ENCODE measurements around the gene DISP3.

DNA sequence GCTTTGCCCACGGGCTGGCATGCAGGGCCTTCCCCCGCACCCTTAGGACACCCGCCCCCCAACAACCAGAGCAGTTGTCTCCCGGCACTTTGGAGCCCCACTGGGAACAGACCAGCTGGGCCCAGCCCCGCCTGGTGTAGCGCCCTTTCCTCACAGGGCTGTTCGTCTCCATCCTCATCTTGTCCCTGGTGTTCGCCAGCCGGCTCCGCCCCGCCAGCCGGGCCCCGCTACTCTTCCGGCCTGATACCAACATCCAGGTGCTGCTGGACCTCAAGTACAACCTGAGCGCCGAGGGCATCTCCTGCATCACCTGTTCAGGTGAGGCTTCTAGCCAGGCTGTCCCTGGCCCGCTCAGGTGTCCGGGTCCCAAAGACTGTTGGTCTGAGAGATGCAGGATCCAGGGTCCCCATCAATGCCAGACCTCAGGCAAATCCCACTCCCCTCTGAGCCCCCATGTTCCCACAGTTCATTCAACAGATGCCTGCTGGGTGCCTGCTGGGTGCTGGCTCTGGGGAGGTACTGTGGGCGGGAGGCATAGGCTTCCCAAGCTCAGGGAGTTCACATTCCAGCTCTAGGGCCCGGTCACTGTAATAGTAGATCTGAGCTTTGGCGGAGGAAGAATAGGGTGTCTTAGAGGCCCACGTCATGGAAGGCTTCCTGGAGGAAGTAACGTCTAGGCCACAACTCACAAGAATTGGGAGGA lies 41.7 kb downstream of the DISP3 start:
- TF ChIP-seq ZNF655 (CRISPR knock-in tag; IDR thresholded peaks at IDR 0.05): no peak
- TF ChIP-seq U2AF2 (optimal IDR thresholded peaks at IDR 0.05; ENCODE audit: low read depth, low read length): no peak
